NCI-H2227 (cell line): ENCODE data around the gene MOB1B.

ENCODE experiments used
- DNase-seq: peaks from one replicate; lab custom pipeline; 2025; ENCODE audit not compliant: unreplicated experiment; lab: John Stamatoyannopoulos, UW

MOB1B gene

GRCh38 chr4:70914000-70914399 lies 11.8 kb downstream of the MOB1B start:
- no peak for DNase-seq

- DNase-seq: no peak
Observed at GRCh38 chr4:70914631-70915030, 12.5 kb downstream of the MOB1B start.

GRCh38 chr4:70915036-70915815 lies 13.1 kb downstream of the MOB1B start:
- no peak for DNase-seq

DNA sequence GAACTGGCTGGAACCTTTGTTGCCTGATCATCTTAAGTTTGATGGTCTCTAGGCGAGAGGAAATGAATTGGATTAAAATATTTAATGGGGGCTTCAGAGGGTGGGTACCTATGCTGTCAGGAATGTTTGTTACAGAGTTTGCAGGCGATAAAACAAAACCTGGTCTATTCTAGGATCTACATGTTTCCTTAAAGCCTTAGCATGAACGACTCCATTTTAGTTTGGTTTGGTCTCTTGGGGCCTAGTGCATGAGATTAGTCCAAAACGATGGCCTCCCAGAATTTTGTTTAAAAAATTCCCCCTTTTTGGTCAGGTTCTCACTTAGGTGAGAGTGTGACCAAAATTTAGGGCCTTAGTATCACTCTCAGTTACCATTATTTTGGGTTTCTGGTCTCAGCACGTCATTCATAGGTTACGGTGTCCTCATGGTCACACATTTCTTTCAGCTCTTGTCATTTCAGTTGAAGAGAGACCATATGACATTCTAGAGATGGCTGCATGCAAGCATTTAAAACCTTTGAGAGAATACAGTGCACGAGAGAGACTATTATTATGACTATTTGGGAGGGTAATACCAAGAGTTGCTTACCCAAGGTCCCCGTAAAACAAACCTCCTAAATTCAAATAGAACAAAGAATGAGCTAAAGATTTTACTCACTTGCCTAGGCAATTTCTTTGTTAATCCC lies 13.8 kb downstream of the MOB1B start:
- no peak for DNase-seq

- DNase-seq: no peak
Observed at GRCh38 chr4:70920592-70920991, 18.4 kb downstream of the MOB1B start.

DNA sequence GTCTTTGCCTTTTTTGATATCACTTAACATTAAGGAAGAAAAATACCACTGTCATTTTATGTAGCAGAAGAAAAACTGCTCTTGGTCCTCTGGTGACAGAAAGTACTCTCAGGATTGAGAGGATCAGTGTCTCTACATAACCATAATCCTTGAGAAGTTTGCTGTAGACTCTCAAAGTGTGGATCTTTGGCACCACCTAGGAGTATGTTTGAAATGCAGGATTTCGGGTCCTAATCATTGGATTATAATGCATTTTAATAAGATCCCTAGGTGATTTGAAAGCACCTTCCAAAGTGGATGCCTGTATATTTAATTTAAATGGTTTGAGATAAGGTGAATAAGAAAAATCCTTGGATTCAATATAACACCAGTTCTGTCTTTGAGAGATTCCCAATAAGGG lies 23.2 kb downstream of the MOB1B start:
- DNase-seq: no peak

DNA sequence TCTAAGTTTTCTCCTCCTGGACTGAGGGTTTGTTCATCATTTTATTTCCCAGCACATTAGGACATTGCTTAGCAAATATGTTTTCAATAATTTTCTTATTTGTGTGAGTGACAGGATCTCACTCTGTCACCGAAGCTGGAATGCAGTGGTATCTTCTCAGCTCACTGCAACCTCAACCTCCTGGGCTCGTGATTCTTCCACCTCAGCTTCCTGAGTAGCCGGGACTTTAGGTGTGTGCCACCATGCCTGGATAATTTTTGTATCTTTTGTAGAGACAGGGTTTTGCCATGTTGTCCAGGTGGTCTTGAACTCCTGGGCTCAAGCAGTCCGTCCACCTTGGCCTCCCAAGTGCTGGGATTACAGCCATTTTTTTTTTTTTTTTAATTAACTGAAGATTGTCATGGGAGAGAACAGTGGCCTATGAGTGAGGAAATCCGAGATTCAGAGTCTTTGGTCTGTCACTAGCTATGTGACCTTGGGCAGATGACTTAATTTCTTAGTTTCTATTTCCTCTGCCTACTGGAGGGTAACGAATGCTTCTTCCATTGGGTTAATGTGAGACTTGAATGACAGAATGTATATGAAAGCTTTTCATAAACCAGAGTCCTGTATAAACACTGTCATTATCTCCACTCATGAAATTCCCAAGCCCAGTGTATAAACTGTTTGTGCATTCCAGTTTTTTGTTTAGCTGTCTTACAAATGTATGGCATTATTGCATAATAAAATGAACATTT lies 23.9 kb downstream of the MOB1B start:
- no peak for DNase-seq

- DNase-seq: no peak
Observed at GRCh38 chr4:70927502-70928137, 25.5 kb downstream of the MOB1B start.

DNA sequence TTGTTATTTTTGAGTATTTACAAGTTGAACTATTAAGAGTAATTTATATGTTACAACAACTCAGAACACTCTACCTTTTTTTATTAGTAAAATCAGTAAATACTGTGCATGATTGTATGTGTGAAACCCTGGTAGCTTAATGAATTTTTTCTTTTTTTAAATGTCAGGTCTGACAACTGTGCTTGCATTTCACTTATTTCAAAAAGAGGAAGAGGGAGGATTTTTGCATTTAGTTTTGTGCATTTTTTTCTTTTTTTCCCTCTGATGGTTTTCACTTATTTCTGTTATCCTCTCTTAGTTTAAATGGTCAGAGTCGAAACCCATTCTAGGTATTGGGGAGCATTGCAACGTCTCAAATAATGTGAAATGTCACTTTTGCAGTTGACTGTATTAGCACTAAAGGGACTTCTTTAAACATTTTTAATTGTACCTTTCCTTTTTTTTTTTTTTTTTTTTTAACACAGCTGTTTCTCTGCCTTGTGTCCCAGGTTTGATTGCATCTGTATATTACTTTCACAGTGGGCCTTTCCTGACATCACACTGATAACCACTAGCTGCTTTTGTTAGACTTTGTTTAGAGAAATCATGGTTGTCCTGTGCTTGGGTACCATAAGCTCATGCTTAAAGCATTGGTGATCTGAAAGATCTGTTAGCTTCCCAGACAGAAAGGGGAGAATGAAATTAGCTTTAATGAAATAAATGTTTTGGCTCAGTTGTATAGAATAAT lies 28.5 kb downstream of the MOB1B start:
- no peak for DNase-seq

- no peak for DNase-seq
Observed at GRCh38 chr4:70931347-70931746, 29.2 kb downstream of the MOB1B start.

DNA sequence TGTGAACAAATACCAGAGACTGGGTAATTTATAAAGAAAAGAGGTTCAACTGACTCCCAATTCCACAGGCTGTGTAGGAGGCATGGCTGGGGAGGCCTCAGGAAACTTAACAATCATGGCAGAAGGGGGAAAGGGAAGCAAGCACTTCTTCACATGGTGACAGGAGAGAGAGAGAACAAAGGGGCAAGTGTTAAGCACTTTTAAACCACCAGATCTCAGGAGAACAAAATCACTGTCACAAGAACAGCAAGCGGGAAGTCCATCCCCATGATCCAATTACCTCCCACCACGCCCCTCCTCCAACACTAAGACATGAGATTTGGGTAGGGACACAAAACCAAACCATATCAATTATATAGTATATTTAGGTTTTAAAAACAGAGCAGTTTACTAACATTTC lies 30.8 kb downstream of the MOB1B start:
- no peak for DNase-seq

DNA sequence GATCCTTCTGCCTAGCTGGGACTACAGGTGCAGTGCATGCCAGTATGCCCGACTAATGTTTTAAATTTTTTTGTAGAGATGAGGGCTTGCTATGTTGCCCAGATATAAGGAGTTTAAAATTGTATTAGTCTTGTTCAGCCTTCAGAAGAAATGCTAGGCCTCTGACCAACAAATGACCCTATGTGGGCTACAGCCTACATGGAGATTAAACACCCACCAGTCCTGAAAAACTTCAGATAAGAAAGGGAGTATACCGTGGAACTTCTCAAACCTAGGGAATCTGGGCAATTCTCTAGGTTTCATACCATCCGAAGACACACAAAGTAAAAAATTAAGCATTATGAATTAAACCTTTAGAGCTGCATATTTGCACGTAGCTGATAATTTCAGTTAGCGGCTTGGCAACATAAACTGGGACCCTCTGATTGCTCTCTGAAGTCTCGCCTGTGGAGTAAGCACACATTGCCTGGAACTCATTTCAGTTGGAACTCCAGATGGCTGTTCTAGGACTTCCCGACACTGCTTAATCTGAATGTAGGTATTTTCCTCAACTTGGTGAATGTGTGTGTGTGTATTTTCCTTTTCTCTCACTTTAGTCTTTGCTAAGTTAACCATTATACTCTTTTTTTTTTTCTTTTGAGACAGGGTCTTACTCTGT lies 33.0 kb downstream of the MOB1B start:
- DNase-seq: no peak

- DNase-seq: no peak
Observed at GRCh38 chr4:70936200-70936787, 34.1 kb downstream of the MOB1B start.

DNA sequence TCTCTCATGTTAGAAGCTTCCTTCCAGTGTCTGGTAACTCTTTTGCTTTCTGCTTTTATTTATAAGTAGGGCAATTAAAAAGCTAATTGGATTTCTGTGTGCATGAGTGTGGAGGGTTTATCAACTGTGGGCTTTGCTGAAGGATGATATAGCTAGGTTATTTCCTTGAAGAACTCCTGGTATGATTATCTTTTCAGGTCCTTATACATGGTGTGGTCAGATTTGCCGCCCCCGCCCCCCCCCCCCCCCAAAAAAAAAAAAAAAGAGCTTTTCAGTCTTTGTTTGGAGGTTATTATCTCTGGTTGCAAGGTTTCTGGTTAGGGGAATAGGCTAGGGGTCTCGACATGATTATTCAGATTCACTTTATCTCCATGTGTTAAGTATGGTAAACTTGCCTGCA lies 35.9 kb downstream of the MOB1B start:
- DNase-seq: no peak

GRCh38 chr4:70940134-70940533 lies 38.0 kb downstream of the MOB1B start:
- no peak for DNase-seq

- DNase-seq: no peak
Observed at GRCh38 chr4:70943114-70943513, 40.9 kb downstream of the MOB1B start.

DNA sequence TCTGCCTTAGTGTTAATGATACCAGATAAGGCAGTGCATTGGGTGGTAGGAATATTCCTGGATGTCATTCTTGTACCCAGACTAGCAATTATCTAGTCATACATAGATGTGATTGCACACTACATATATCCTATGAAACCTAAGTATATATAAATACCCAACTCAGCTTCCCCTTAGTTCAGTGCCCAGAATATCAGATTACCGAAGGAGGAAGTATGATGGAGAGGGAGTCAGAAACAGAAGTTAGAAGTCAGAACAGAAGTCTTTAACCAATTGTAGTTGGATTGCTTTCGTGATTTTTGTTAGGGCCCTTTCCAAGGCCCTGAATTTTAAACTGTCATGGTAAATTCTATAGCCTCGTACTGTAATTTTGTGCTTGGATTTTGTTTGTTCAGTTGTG lies 42.9 kb downstream of the MOB1B start:
- DNase-seq: no peak

DNA sequence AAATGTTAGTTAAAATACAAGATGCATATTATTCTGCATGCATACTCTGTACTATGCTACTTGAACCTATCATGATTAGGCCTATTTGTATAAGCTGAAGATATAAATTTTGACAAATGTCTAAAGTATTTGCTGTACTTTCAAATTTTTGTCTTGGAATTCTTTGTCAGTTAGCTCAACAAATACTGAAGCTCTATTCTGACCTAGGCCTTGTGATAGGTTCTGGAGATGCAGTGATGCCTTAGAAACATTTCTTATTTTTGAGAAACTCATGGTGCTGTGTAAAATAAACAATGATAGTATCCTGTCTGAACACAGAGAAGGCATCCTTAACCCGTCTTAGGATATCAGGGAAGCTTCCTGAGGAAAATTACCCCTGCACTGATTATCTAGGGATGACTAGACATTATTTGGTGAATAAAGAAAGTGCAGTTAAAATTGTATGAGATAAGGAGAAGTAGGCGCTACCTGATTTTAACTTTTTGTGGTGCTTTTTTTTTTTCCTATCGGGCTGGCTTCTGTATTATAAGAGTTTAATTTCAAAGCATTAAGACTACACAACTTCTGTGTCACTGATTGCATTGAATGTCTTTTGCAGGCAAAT lies 43.4 kb downstream of the MOB1B start:
- no peak for DNase-seq

- no peak for DNase-seq
Observed at GRCh38 chr4:70946939-70947338, 44.8 kb downstream of the MOB1B start.
